Measurements from ENCODE around the gene PRAMEF18. TPM values are rescaled to one million over a fixed set of nuclear protein-coding genes. Genes with fewer than 3 reads are reported as not detected.
"Not testable (repeated sequence)": the region's sequence is repeated elsewhere in the genome, so short reads cannot be mapped to it uniquely, and the experiment has no call there.

The PRAMEF18 gene
- total RNA-seq, 1 donor from 2014 or later, result not detected

- Histone ChIP-seq H3K27ac (ENCODE audit: low read depth, low read length) (no peak overlapping the region), H3K4me3 (ENCODE audit: insufficient read depth, low read depth, low read length) (no peak overlapping the region), H2AFZ (ENCODE audit: low read depth, low read length) (no peak overlapping the region), H3K4me1 (ENCODE audit: insufficient read depth, low read length) (no peaks in the 10 kb centered on the region), H4K20me1 (ENCODE audit: insufficient read depth, low read length) (no peaks in the 10 kb centered on the region), H3K36me3 (ENCODE audit: insufficient read depth, low read length) (no peaks in the 10 kb centered on the region), H3K79me2 (ENCODE audit: insufficient read depth, low read length) (no peaks in the 10 kb centered on the region), H3K9me3 (ENCODE audit: insufficient read depth, low read depth, low read length) (no peaks in the 10 kb centered on the region), H3K9ac (ENCODE audit: low read length) (no peak overlapping the region), H3K4me2 (ENCODE audit: low read length) (no peak overlapping the region), H3K27me3 (ENCODE audit: insufficient read depth, low read length) (no peaks in the 10 kb centered on the region)
- Mint-ChIP-seq H3K36me3 (ENCODE audit: low read depth, unreplicated experiment) (no peaks in the 10 kb centered on the region), H3K27ac (ENCODE audit: unreplicated experiment) (no peak overlapping the region), H3K9me3 (ENCODE audit: unreplicated experiment) (peaks cover 12% of the 10 kb centered on the region), H3K4me3 (ENCODE audit: unreplicated experiment) (no peak overlapping the region), H3K4me1 (ENCODE audit: low read depth, unreplicated experiment) (no peaks in the 10 kb centered on the region), H3K27me3 (ENCODE audit: low read depth, unreplicated experiment) (no peaks in the 10 kb centered on the region)
- no peak for DNase-seq (ENCODE audit: low read depth)
- TF ChIP-seq EZH2 (IDR thresholded peaks at IDR 0.05; ENCODE audit: insufficient read depth, low read length), result no peak
- no peak for TF ChIP-seq CTCF (IDR thresholded peaks at IDR 0.05; ENCODE audit: insufficient read depth, low read depth, low read length)
- FAIRE-seq, result no peak
These were observed 1.4 kb downstream of the PRAMEF18 start for GRCh38 chr1:13224480-13225060.

GRCh38 chr1:13222788-13223187 is 3.2 kb downstream of the PRAMEF18 start:
- H3K4me2 ChIP-seq (ENCODE audit: low read length); H3K9me3 Mint-ChIP-seq (ENCODE audit: unreplicated experiment); H4K20me1 ChIP-seq (ENCODE audit: insufficient read depth, low read length); H3K36me3 ChIP-seq (ENCODE audit: insufficient read depth, low read length); H3K4me3 ChIP-seq (ENCODE audit: insufficient read depth, low read depth, low read length); DNase-seq (ENCODE audit: low read depth); H3K27ac ChIP-seq (ENCODE audit: low read depth, low read length); H3K27me3 ChIP-seq (ENCODE audit: insufficient read depth, low read length); H3K79me2 ChIP-seq (ENCODE audit: insufficient read depth, low read length); H3K4me1 ChIP-seq (ENCODE audit: insufficient read depth, low read length); H3K27ac Mint-ChIP-seq (ENCODE audit: unreplicated experiment); H2AFZ ChIP-seq (ENCODE audit: low read depth, low read length); H3K27me3 Mint-ChIP-seq (ENCODE audit: low read depth, unreplicated experiment); H3K4me1 Mint-ChIP-seq (ENCODE audit: low read depth, unreplicated experiment); H3K4me3 Mint-ChIP-seq (ENCODE audit: unreplicated experiment); H3K9ac ChIP-seq (ENCODE audit: low read length); FAIRE-seq; H3K36me3 Mint-ChIP-seq (ENCODE audit: low read depth, unreplicated experiment); H3K9me3 ChIP-seq (ENCODE audit: insufficient read depth, low read depth, low read length): not testable (repeated sequence)

- H3K4me2 ChIP-seq (ENCODE audit: low read length); H3K4me1 Mint-ChIP-seq (ENCODE audit: low read depth, unreplicated experiment); H4K20me1 ChIP-seq (ENCODE audit: insufficient read depth, low read length); H3K27me3 Mint-ChIP-seq (ENCODE audit: low read depth, unreplicated experiment); H3K27ac Mint-ChIP-seq (ENCODE audit: unreplicated experiment); H3K9me3 Mint-ChIP-seq (ENCODE audit: unreplicated experiment); H2AFZ ChIP-seq (ENCODE audit: low read depth, low read length); H3K27ac ChIP-seq (ENCODE audit: low read depth, low read length); H3K9ac ChIP-seq (ENCODE audit: low read length); H3K4me3 Mint-ChIP-seq (ENCODE audit: unreplicated experiment); FAIRE-seq; H3K9me3 ChIP-seq (ENCODE audit: insufficient read depth, low read depth, low read length); H3K79me2 ChIP-seq (ENCODE audit: insufficient read depth, low read length); DNase-seq (ENCODE audit: low read depth); H3K4me1 ChIP-seq (ENCODE audit: insufficient read depth, low read length); H3K27me3 ChIP-seq (ENCODE audit: insufficient read depth, low read length); H3K36me3 Mint-ChIP-seq (ENCODE audit: low read depth, unreplicated experiment); H3K36me3 ChIP-seq (ENCODE audit: insufficient read depth, low read length); H3K4me3 ChIP-seq (ENCODE audit: insufficient read depth, low read depth, low read length): not testable (repeated sequence)
These were observed 6.8 kb downstream of the PRAMEF18 start for GRCh38 chr1:13219203-13219602.

- not testable (repeated sequence) for H3K9ac ChIP-seq (ENCODE audit: low read length); H3K36me3 Mint-ChIP-seq (ENCODE audit: low read depth, unreplicated experiment); DNase-seq (ENCODE audit: low read depth); H3K9me3 ChIP-seq (ENCODE audit: insufficient read depth, low read depth, low read length); H3K4me3 ChIP-seq (ENCODE audit: insufficient read depth, low read depth, low read length); H3K27ac ChIP-seq (ENCODE audit: low read depth, low read length); H3K36me3 ChIP-seq (ENCODE audit: insufficient read depth, low read length); H3K27ac Mint-ChIP-seq (ENCODE audit: unreplicated experiment); H2AFZ ChIP-seq (ENCODE audit: low read depth, low read length); FAIRE-seq; H3K4me2 ChIP-seq (ENCODE audit: low read length); H3K79me2 ChIP-seq (ENCODE audit: insufficient read depth, low read length); H3K4me1 ChIP-seq (ENCODE audit: insufficient read depth, low read length); H3K4me1 Mint-ChIP-seq (ENCODE audit: low read depth, unreplicated experiment); H3K4me3 Mint-ChIP-seq (ENCODE audit: unreplicated experiment); H4K20me1 ChIP-seq (ENCODE audit: insufficient read depth, low read length); H3K9me3 Mint-ChIP-seq (ENCODE audit: unreplicated experiment); H3K27me3 ChIP-seq (ENCODE audit: insufficient read depth, low read length); H3K27me3 Mint-ChIP-seq (ENCODE audit: low read depth, unreplicated experiment)
These were observed 9.3 kb downstream of the PRAMEF18 start for GRCh38 chr1:13216619-13217018.

GRCh38 chr1:13208712-13209111 is 17.2 kb downstream of the PRAMEF18 start:
- H3K27me3 ChIP-seq (ENCODE audit: insufficient read depth, low read length); DNase-seq (ENCODE audit: low read depth); H3K4me1 ChIP-seq (ENCODE audit: insufficient read depth, low read length); H3K4me3 ChIP-seq (ENCODE audit: insufficient read depth, low read depth, low read length); H3K79me2 ChIP-seq (ENCODE audit: insufficient read depth, low read length); H3K36me3 ChIP-seq (ENCODE audit: insufficient read depth, low read length); H4K20me1 ChIP-seq (ENCODE audit: insufficient read depth, low read length); H3K9ac ChIP-seq (ENCODE audit: low read length); H2AFZ ChIP-seq (ENCODE audit: low read depth, low read length); H3K9me3 Mint-ChIP-seq (ENCODE audit: unreplicated experiment); H3K27ac ChIP-seq (ENCODE audit: low read depth, low read length); H3K27me3 Mint-ChIP-seq (ENCODE audit: low read depth, unreplicated experiment); H3K36me3 Mint-ChIP-seq (ENCODE audit: low read depth, unreplicated experiment); FAIRE-seq; H3K4me2 ChIP-seq (ENCODE audit: low read length); H3K9me3 ChIP-seq (ENCODE audit: insufficient read depth, low read depth, low read length); H3K4me3 Mint-ChIP-seq (ENCODE audit: unreplicated experiment); H3K4me1 Mint-ChIP-seq (ENCODE audit: low read depth, unreplicated experiment); H3K27ac Mint-ChIP-seq (ENCODE audit: unreplicated experiment): not testable (repeated sequence)
